Inferior parietal cortex (tissue), 1 donor: Measurements from ENCODE around the gene CSNK2A2.

Experiments
- DNase-seq: peaks from one replicate; pipeline ENCODE4 v3.0.0-alpha.2; 2016; ENCODE audit errors: extremely low spot score

Gene CSNK2A2

DNA sequence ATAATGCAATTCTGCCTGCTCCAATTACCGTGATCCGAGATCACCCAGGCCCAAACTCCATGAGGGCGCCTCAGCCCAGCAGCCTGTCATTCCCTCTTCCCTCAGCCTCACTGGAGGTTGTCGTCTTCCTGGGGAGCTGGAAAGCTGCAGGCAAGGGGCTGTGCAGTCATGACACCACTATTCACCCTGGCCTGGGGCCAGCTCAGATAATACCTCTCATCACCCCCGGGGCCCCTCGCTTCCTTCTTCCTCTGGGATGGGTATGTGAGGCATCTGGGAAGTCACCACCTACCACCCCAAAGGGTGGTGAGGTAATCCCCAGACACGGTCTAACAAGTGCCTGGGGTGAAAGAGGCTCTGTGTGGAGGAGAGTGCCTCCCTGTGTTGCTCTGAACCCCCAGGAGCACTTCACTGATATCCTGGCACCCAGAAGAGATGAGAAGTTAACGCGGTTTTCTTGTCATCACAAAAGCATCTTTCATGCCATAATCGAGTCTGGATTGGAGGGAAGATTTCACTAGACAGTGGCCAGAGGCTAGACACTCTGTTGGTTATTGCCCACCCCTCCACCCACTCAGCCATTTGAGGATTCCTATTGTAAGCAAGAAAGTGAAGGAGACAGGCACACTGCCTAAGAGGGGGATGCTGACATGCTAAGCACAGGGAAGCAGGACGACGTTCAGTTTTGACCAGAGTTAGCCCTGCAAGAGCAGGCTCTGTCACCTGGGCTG lies 87.2 kb downstream of the CSNK2A2 start:
- no peak for DNase-seq

DNA sequence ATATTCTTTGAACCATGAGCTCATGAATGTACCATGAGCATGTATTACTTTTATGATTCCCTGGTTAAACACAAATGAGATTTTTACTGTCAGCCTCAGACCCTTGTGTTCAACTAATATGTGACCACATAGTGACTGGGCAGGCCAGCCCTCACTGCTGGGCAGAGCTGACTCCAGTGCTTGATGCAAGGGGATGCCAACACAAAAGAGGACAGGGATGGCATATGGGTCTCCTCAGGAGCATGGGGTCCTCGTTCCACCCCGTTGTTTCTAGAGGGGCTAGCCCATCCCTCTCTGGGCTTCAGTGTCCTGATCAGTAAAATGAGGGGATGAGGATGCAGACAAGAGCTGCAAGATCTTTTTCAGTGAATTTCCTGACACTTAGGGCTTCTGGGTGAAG lies 88.0 kb downstream of the CSNK2A2 start:
- no peak for DNase-seq

DNA sequence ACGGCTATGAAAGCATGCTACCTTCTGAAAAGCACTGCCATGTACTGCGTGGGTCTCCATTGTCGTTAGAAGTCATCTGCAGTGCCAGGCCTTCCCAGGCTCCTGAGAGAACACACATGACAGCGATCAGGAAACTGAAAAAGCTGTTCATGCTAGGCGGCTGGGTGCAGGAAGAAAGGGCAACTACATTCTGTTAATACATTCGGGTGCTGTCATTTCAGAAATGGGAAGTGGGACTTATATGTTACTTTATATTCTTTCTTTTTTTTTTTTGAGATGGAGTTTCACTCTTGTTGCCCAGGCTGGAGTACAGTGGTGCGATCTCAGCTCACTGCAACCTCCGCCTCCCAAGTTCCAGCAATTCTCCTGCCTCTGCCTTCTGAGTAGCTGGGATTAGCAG lies 88.6 kb downstream of the CSNK2A2 start:
- DNase-seq = no peak
